Thyroid gland (tissue), 4 donors: ENCODE measurements around the gene ARID2. TPM values are rescaled to one million over a fixed set of nuclear protein-coding genes. Genes with fewer than 3 reads are reported as not detected.

ENCODE experiments used
- DNase-seq, 2 donors: peaks; one replicate each; pipeline ENCODE4 v3.0.0-alpha.2; 2019
- H3K27ac ChIP-seq, 3 donors: fragments of 200-600 bp; sonication (generic); 1 replicate in 2 of 3; 2 replicates in 1 of 3; pipeline ENCODE4 v1.5.1; 2016 to 2019; ENCODE audit warnings: mild to moderate bottlenecking in 1 of 3, moderate library complexity in 1 of 3
- H3K27me3 ChIP-seq: fragments of 200-600 bp; sonication (generic); one replicate; pipeline ENCODE4 v1.5.1; 2019
- H3K36me3 ChIP-seq, 2 donors: fragments of 200-600 bp; sonication (generic); one replicate each; pipeline ENCODE4 v1.5.1; 2016 to 2019
- H3K4me1 ChIP-seq, 2 donors: fragments of 200-600 bp; sonication (generic); one replicate each; pipeline ENCODE4 v1.5.1; 2017 to 2019
- H3K4me3 ChIP-seq, 3 donors: fragments of 200-600 bp; sonication (generic); replicated peaks in 1 of 3; 1 replicate in 2 of 3; 2 replicates in 1 of 3; pipeline ENCODE4 v1.5.1; 2016; ENCODE audit warnings: mild to moderate bottlenecking in 1 of 3
- H3K9me3 ChIP-seq: fragments of 200-600 bp; sonication (generic); one replicate; pipeline ENCODE4 v1.5.1; 2017
- POLR2A ChIP-seq, 2 donors: fragments of 450-650 bp; IDR thresholded peaks; one replicate each; pipeline ENCODE4 v1.6.1; 2017; ENCODE audit warnings: antibody characterized with exemption in 2 of 2, mild to moderate bottlenecking in 2 of 2, moderate library complexity in 1 of 2
- WGBS, 2 donors: methylation state at CpG; one replicate each; pipeline ENCODE4 v1.1.5; 2017; 5-methylcytosine and 5-hydroxymethylcytosine counted together
- intact Hi-C: fragments of 100-400 bp; cut with DNase I; formaldehyde crosslinking; loops from one replicate; pipeline ENCODE4 v1.15.1; 2023
- total RNA-seq, 4 donors: library from RNA; depleted of rRNA; stranded (reverse); fragments of >200 nt; gene quantifications; one replicate each; pipeline ENCODE4 v1.2.3, GENCODE V29; 2016
- TF ChIP-seq, protein P1 (sequence below), 6 experiments: fragments of 200-600 bp in 3 of 6; fragments of 450-650 bp in 3 of 6; sonication (generic) in 3 of 6; IDR thresholded peaks; one replicate each; pipeline ENCODE4 v1.5.1; 2016 to 2019; ENCODE audit warnings: antibody characterized with exemption in 6 of 6, mild to moderate bottlenecking in 2 of 6, inconsistent platforms in 1 of 6, moderate library complexity in 1 of 6

ARID2 gene
- total RNA-seq, 4 donors from 2014 or later, result 44.7 to 69.2 (median 50.6) TPM

DNA sequence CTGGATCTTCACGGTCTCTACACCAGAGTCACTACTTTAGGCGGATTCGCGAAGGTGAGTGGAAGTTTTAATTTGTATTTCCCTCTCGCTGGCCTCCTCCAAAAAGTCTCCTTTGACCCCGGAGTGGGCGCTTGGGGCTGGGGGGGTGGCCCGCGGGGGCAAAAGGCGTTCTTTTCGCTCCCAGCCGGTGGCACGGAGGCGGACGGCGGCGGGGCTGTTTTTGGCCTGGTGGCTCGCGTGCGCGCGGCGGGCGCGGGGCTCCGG lies 510 bp downstream of the ARID2 start:
- DNase-seq, result peak; percentile 44 to 47
- intact Hi-C loops, result no loop called here
- Histone ChIP-seq H3K27ac (peak overlapping the region; percentile 99 to 100 (median 99)), H3K36me3 (no peaks in the 10 kb centered on the region), H3K27me3 (no peaks in the 10 kb centered on the region), H3K9me3 (no peaks in the 10 kb centered on the region), H3K4me3 (peak overlapping the region; percentile 37 to 95 (median 82)), H3K4me1 (peaks cover 30 to 31% of the 10 kb centered on the region in 2 donors)
- 0% methylated on average over 4 to 10 of the region's 26 CpGs for WGBS, 2 donors
- TF ChIP-seq POLR2A (IDR thresholded peaks at IDR 0.05), result no peak
- TF ChIP-seq, protein P1, sequence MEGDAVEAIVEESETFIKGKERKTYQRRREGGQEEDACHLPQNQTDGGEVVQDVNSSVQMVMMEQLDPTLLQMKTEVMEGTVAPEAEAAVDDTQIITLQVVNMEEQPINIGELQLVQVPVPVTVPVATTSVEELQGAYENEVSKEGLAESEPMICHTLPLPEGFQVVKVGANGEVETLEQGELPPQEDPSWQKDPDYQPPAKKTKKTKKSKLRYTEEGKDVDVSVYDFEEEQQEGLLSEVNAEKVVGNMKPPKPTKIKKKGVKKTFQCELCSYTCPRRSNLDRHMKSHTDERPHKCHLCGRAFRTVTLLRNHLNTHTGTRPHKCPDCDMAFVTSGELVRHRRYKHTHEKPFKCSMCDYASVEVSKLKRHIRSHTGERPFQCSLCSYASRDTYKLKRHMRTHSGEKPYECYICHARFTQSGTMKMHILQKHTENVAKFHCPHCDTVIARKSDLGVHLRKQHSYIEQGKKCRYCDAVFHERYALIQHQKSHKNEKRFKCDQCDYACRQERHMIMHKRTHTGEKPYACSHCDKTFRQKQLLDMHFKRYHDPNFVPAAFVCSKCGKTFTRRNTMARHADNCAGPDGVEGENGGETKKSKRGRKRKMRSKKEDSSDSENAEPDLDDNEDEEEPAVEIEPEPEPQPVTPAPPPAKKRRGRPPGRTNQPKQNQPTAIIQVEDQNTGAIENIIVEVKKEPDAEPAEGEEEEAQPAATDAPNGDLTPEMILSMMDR (IDR thresholded peaks at IDR 0.05), result no peak

DNA sequence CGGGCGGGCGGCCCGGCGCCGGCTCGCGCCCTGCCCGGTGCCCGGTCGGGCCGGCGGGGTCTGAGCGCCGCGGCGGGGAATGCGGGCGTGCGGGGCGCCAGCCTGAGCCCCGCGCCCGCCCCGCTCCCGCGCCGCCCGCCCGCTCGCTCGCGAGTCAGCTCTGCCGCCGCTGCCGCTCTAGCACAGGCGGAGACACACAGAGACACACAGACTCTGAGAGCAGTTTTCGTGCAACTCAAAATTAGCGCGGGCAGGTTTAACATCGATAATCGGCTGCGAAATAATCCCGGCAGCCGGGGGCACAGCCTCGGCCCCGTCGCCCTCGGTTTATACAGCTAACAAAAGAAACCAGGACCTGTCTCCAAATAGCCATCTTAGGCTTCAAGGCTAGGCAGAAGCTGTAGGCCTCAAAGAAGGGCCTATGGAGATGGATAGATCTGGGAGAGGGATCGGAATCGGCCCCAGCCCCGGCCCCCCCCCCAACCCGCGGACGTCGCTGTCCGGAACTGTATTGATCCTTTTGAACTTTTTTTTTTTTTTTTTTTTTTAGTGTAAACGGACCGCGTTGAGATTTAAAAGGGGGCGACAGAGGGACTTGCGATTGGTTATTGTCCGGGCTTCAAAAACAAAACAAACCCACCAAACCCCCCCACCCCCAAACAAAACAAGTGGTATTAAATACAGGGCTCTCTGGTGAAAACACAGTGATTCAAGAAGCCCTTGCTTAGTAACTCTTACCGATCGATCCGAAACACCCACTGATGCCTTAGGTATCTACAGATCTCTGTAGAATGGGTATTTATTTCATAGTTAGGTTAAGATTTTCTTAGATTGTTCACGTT lies 1.1 kb downstream of the ARID2 start:
- Histone ChIP-seq H3K27ac (peak overlapping the region; percentile 99 to 100 (median 99)), H3K36me3 (no peaks in the 10 kb centered on the region), H3K4me1 (peaks cover 28 to 33% of the 10 kb centered on the region in 2 donors), H3K4me3 (peak overlapping the region; percentile 39 to 95 (median 71)), H3K9me3 (no peaks in the 10 kb centered on the region), H3K27me3 (no peaks in the 10 kb centered on the region)
- DNase-seq, result peak; percentile 46 to 48
- TF ChIP-seq, protein P1 (IDR thresholded peaks at IDR 0.05), result no peak
- TF ChIP-seq POLR2A (IDR thresholded peaks at IDR 0.05), result peak in 1 of 2 donors; percentile 16
- intact Hi-C loops, result no loop called here
- WGBS, 2 donors, result 0% methylated on average over 18 to 27 of the region's 67 CpGs

DNA sequence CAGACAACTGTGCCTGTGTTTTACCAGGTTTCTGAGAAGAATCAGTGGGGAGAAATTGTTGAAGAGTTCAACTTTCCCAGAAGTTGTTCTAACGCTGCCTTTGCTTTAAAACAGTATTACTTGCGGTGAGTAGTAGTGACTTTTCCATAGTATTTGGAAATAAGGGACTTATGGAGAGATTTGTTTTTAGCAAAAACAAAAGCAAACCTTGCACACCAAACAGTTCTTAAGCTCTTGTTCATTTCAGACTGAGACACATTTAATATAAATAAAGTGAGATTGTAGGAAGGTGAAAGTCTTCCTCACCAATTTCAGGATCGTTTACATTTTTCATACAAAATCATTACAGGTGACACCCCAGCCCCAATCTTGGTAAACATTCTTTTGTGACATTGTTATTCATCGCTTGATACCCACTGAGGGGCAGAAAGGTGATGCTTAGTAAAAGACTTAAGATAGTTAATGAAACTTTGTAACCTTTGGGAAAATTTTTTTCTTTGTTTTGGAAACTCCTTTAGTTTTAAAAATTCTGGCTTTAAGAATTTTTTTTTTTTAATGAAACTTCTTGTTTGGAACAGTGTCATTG lies 1.8 kb downstream of the ARID2 start:
- H3K36me3 ChIP-seq, result no peaks in the 10 kb centered on the region
- H3K27me3 ChIP-seq, result no peaks in the 10 kb centered on the region
- H3K4me3 ChIP-seq, result peak overlapping the region in 2 of 3 donors; percentile 71 to 95
- no peak for DNase-seq
- H3K27ac ChIP-seq, result peak overlapping the region; percentile 97 to 100 (median 99)
- peak in 1 of 2 donors; percentile 6 for TF ChIP-seq POLR2A (IDR thresholded peaks at IDR 0.05)
- TF ChIP-seq, protein P1 (IDR thresholded peaks at IDR 0.05), result no peak
- H3K9me3 ChIP-seq, result no peaks in the 10 kb centered on the region
- 9 to 10% methylated on average over 4 of the region's 4 CpGs for WGBS, 2 donors
- peaks cover 28 to 34% of the 10 kb centered on the region in 2 donors for H3K4me1 ChIP-seq
- intact Hi-C loops, result no loop called here

DNA sequence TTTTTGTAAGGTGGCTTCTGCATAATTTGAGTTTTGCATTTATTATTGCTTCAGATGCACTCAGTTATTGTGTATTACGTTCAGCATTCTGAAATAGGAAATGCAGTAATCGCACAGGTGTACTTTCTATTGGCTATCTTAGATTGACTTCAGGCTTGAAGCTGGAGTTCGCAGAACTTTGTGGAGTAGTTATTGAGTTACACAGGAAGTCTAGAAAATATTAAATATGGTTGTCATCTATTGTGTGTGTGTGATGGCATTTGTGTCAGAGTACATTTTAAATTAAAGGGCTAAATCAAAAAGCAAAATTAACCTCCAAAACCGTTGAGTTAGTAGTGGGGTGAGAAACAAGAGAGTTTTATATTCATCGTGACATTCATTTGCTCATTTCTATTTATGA lies 2.7 kb downstream of the ARID2 start:
- Histone ChIP-seq H3K4me1 (peaks cover 28 to 34% of the 10 kb centered on the region in 2 donors), H3K36me3 (no peaks in the 10 kb centered on the region), H3K27ac (peak overlapping the region; percentile 97 to 100 (median 99)), H3K9me3 (no peaks in the 10 kb centered on the region), H3K4me3 (peak overlapping the region in 1 of 3 donors; percentile 16), H3K27me3 (no peaks in the 10 kb centered on the region)
- whole genome bisulfite sequencing, 2 donors, result 16 to 17% methylated on average over 5 of the region's 5 CpGs
- TF ChIP-seq, protein P1 (IDR thresholded peaks at IDR 0.05), result no peak
- no peak for TF ChIP-seq POLR2A (IDR thresholded peaks at IDR 0.05)
- intact Hi-C loops, result no loop called here
- no peak for DNase-seq

DNA sequence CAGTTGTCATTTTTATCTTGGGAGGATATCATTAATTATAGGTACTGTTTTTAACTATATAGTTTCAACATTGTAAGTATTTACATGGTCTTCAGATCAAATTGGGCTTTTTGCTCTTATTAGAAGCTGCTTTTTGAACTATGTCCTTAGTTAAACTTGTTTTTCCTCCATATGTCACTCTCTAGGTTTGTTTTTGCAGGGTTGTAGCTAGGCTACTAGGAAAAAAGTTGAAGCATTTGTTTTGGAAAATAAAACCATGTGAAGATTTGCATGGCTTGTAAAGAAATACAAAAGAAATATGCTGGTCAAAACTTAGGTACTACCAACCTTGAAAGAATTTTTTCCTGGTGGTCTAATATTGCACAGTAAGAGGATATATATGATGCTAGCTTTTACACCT lies 3.4 kb downstream of the ARID2 start:
- H3K36me3 ChIP-seq, result no peaks in the 10 kb centered on the region
- no peaks in the 10 kb centered on the region for H3K27me3 ChIP-seq
- no peaks in the 10 kb centered on the region for H3K9me3 ChIP-seq
- DNase-seq, result no peak
- H3K4me3 ChIP-seq, result no peak overlapping the region
- TF ChIP-seq POLR2A (IDR thresholded peaks at IDR 0.05), result no peak
- TF ChIP-seq, protein P1 (IDR thresholded peaks at IDR 0.05), result no peak
- intact Hi-C loops, result no loop called here
- peaks cover 28 to 34% of the 10 kb centered on the region in 2 donors for H3K4me1 ChIP-seq
- H3K27ac ChIP-seq, result peak overlapping the region; percentile 97 to 100 (median 99)
